HG03457 (cell line): ENCODE measurements around the gene SCG3.

ENCODE experiments used
- ATAC-seq: cut with Tn5 transposase; IDR thresholded peaks from one replicate; pipeline ENCODE4 v1.9.1; 2021; ENCODE audit warnings: moderate number of reproducible peaks; ENCODE audit not compliant: unreplicated experiment

Gene SCG3

DNA sequence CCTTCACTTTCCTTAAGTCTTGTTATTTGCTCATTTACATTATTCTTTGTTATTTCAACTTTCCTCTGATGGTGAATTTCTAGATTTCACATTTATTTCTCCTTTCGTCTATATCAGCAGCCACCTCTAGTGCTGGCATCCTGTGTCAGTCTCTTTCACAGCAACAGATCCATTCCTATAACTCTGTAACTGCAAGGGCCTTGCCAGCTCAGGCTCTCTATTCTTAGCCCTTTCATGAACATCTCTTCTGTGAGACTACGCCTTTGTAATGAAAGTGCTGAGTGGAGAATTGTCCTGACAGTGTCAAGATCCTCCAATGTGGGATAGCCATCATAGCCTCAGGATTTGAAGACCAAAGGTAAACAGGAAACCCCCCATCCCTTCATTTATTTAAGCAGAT is 3.9 kb upstream of the SCG3 start:
- no peak for ATAC-seq

- no peak for ATAC-seq
These were observed 3.2 kb upstream of the SCG3 start for GRCh38 chr15:51678096-51678495.

DNA sequence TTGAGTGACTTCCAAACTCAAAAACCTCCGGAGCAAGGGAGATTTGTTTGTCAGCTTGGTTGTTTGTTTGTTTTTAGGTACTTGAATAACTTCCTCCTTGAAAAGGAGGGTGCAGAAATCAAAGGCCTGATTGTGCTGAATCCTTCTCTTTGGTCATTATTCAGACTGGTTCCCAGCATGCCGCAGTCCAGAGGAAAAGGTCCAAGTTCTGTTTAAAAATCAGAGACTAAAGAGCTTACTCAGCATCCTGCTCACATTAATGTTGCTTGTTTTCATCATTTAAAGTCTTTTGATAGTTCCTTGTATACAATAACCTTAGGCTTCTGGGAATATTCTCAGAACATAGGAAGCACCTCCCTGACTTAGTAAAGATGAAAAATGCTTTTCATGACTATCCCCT is 982 bp upstream of the SCG3 start:
- ATAC-seq, result no peak

DNA sequence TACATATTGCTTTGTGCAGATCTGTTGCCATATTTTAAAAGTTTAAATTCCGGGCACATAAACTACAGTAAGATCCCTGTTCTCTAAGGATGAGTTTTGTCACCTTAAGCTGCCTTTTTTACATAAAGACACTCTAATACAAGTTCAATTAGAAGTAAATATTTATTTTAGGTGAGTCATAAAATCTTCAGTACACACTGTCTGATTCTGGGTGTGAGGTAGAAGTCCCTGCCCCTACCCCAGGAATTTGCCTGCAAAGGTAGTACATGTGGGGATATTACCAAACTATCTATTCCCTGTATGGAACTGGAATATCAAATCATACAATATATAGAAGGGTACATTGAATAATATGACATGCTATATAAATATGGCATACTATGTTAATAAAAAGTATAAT is 6.3 kb downstream of the SCG3 start:
- ATAC-seq, result no peak

DNA sequence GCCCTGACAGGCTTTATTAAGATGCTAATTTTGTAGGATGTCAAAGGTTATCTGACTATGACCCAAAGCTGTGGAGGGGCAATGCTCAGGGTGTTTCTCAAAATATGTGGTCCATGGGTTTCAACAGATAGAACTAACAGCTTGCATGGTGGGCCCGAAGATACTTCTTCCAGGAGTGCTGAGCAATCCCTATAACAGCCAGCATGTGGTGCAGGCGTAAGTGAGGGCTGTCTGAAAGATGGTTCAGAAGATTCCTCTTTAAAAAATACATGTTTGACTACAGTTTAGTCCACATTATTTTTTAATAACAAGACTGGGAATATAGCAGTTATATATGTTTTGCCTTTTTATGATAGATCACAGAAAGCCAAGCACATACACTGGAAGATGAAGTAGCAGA is 7.6 kb downstream of the SCG3 start:
- no peak for ATAC-seq

DNA sequence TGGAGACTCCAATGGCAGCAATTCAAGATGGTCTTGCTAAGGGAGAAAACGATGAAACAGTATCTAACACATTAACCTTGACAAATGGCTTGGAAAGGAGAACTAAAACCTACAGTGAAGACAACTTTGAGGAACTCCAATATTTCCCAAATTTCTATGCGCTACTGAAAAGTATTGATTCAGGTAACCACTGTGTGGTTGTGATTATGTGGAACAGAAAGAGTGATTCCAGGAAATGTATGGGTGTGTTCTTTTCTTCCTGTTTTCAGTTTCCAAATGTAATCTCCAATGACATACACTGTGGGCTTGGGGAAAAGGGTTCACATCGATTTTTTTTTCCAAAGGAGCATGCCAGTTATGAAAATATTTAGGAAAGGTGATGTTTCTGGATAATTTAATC is 10.9 kb downstream of the SCG3 start:
- ATAC-seq, result no peak

DNA sequence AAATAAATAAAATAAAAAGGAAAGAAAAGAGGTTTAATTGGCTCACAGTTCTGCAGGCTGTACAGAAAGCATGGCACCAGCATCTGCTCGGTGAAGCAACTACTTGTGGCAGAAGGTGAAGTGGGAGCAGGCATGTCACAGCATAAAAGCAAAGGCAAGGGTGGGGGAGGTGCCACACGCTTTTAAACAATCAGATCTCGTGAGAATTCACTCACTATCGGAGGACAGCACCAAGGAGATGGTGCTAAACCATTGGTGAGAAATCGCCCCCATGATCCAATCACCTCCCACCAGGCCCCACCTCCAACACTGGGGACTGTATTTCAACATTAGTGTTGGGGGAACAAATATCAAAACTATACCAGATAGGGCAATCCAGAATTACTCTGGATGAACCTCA is 15.3 kb downstream of the SCG3 start:
- ATAC-seq, result no peak

GRCh38 chr15:51697163-51697562 is 15.9 kb downstream of the SCG3 start:
- no peak for ATAC-seq

GRCh38 chr15:51699373-51699772 is 18.1 kb downstream of the SCG3 start:
- ATAC-seq, result no peak

DNA sequence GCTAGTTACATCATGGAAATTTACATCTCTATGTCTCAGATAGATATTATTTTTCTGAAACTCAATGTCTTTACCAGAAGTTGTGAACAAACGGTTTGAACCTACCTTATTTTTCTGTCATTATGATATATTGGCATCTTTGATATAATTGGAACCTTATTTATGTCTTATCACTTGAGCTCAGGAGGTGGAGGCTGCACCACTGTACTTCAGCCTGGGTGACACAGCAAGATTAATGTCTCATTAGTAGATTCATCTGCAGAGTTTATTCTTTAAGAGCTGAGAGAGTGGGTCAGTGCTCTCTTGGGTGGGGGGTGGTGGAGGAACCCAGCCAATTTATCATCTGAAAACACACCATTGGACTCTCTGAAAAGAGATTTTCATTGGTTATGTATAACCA is 21.4 kb downstream of the SCG3 start:
- ATAC-seq, result no peak

DNA sequence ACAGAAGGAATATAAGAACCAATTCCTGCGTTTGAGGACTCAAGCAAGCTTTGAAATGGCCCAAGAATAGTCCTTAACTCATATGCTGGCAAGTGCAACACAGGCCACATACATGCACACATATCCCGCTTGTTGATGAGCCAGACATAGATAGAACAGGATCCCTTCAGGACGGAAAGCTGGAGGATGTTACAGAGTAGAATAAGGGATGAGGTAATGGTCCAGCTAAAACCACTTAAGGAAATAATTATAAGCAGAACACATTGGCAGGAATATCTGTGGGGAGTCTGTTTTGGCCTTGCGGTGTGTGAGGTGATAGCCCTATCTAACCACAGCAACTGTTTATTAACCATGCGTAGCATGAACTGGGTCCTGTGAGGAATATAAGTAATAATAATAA is 25.0 kb downstream of the SCG3 start:
- no peak for ATAC-seq

DNA sequence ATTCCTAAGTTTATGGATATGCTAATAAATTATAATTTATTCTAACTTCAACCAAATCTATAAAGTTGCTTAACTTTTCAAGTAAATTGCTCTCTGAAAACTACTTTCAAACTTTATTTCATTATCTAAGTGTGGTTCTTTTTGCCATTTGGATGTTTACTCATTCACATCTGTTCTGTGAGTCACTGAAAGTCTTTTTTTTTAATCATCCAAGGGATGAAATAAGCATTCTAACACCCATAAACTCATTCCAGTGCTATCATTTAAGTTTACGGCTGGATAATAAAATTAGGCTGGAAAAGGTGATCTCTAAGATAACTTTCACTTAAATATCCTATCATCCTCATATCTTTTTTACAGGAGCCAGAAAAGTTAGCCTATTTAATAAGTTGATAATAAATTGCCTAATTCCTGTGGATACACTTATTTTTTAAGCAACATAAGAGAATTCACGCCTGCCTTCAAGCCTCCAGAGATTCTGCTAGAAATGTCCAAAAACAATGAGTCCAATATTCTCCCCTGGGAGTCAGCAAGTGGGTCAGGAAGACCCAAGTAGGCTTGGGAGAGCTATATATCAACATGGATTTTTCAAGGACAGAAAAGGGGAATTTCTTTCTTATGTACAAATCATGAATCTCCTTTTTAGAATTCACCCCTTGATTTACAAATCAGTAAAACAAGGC is 25.8 kb downstream of the SCG3 start:
- no peak for ATAC-seq

DNA sequence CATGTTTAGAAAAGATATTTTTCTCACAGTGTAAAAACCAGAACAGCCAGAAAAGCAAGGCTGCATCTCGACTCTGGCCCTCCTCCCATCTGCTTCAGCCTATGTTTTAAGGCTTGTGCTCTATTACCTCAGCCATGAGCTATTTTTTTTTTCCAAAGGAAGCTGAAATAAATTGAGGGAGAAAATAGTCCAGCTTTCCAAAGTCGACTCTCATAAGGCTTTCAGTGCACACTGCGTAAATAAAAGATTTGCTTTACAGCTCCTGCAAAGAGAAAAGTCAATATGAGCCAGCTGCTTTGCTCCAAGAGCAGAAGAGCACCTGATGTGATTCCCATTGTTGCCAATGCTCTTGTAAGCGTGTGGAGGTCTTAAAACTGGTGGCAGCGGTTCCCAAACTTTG is 26.7 kb downstream of the SCG3 start:
- no peak for ATAC-seq

DNA sequence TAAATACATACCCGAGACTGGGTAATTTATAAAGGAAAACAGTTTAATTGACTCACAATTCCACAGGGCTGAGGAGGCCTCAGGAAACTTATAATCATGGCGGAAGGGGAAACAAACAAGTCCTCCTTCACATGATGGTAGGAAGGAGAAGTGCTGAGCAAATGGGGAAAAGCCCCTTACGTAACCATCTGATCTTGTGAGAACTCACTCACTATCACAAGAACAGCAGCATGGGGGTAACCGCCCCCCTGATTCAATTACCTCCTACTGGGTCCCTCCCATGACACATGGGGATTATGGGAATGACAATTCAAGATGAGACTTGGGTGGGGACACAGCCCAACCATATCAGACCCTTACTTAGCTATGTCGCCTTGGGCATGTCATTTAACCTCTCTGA is 27.7 kb downstream of the SCG3 start:
- no peak for ATAC-seq

DNA sequence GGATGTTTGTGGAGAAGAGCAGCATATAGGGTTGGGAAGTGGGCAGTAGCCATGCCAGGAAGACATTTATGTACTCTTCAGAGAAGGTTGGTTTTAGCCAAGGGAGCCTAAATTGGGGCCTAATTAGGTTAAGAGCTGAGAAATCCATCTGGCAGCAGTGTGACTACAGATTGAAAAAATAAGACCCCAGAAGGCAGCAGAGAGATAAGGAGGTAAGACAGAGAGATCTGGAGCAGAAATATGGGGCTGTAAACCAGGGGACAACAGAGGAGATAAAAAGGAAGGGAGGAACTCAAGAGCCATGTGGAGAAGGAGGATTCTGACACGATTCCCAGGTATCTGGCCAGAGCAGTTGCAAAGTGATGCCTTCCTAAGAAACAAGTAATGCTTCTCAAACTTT is 32.9 kb downstream of the SCG3 start:
- ATAC-seq, result no peak

GRCh38 chr15:51714911-51715310 is 33.6 kb downstream of the SCG3 start:
- no peak for ATAC-seq

DNA sequence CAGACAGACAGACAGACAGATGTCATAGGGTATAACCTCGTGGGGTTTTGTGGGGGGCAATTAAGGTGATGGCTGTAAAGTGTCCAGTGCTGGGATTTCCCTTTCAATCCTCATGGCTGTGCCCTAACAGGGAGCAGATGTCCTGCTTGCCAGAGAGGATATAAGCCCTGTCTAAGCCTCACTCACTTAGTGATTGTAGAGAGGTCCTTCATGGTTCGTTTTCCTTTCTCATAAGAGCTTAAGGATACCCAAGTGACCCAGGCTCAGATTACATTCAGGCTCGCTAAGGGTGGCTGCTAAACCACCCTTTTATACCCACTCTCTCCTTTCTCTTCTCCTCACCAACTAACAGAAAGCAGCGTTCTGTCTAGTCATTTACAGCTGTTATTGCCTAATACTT is 36.9 kb downstream of the SCG3 start:
- ATAC-seq, result no peak

- ATAC-seq, result no peak
These were observed 37.4 kb downstream of the SCG3 start for GRCh38 chr15:51718746-51719145.

GRCh38 chr15:51720201-51720995 is 39.1 kb downstream of the SCG3 start:
- ATAC-seq, result no peak

DNA sequence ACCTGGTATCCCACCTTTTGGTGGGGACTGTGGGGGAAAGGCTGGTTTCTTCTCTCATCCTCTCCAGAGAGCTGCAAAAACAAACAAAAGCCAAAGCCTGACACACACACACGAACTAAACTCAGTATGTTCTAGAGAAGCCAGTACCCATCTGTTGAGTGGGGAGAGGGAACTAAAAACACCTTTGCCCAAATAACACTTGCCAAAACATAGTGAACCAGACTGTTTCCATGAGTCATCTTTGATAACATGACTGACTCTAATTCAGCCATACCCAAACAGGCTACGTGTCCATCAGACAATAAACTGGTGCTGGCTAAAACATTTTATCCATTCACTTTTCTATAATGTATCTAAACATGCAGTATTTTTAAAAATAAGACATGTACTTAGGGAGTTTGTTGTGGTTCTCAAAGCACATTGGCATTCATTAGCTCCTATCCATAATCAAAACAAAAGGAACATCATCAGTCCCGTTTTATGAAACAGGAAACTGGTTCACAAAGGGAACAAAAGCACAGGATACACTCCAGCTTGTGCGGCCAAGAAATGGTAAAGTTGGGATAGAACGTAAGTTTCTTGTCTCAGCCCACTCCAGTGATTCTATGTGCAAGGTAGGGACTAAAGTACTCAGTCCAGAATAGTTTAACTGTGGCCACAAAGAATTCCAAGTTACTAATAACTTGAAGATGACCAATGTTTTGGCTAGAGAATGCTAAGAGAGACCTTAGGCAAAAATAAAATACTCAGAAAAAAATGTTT is 40.1 kb downstream of the SCG3 start:
- ATAC-seq, result no peak

GRCh38 chr15:51724199-51724598 is 42.9 kb downstream of the SCG3 start:
- ATAC-seq, result no peak

DNA sequence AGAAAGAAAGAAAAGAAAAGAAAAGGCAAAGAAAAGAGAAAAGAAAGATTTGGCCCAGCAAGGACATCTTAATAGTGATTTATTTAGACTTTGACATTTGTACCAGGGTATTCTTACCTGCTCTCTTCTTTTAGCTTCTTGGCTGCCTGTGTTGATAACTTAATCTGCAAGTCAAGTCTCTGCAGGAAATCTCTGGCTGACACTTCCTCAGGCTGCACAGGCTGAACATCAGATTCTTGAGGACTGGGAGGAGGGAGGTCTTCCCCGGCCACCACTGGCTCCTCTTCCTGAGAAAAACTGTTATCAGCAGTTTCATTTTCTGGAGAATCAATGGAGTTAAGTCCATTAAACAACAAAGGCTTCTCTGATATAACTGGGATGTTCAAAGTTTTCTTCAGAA is 43.4 kb downstream of the SCG3 start:
- ATAC-seq, result no peak
